SK-N-SH (cell line): Measurements from ENCODE around the gene ALDH3B1. TPM values are rescaled to one million over a fixed set of nuclear protein-coding genes. Genes with fewer than 3 reads are reported as not detected.

ENCODE experiments used
- CTCF ChIA-PET: fragments of 300-600, 350-600 bp; formaldehyde crosslinking; extraction: SDS; loops from one replicate; lab custom pipeline; 2021; lab: Yijun Ruan, JAX
- POLR2A ChIA-PET: fragments of 350-600 bp; sonication (Branson Sonifier 250); formaldehyde crosslinking; extraction: SDS; loops from one replicate; lab custom pipeline; 2020; ENCODE audit warnings: antibody characterized with exemption, inconsistent platforms; lab: Yijun Ruan, JAX
- DNase-seq: peaks from one replicate; pipeline ENCODE4 v3.0.0; 2012
- H2AFZ ChIP-seq: fragments of 200-600 bp; sonication (generic); 2 replicates; pipeline ENCODE4 v1.8.1; 2016; ENCODE audit warnings: antibody characterized with exemption, mild to moderate bottlenecking, low read depth
- H3F3A ChIP-seq: fragments of 200-600 bp; sonication (generic); replicated peaks from 2 replicates; pipeline ENCODE3; 2016; ENCODE audit warnings: antibody characterized with exemption, mild to moderate bottlenecking; ENCODE audit not compliant: insufficient read depth
- H3K27ac ChIP-seq, 2 experiments: fragments of 200-500 bp in 1 of 2; fragments of 200-600 bp in 1 of 2; sonication (Bioruptor generic) in 1 of 2; sonication (generic), shearing (Covaris generic) in 1 of 2; 2 replicates each; pipeline versions ENCODE4 v1.5.1 to v1.6.1; 2014 to 2016; ENCODE audit warnings: low read depth in 2 of 2, inconsistent platforms in 1 of 2, low read length in 1 of 2, mild to moderate bottlenecking in 1 of 2, mixed read lengths in 1 of 2
- H3K27me3 ChIP-seq: fragments of 200-600 bp; sonication (generic), shearing (Covaris generic); 2 replicates; pipeline ENCODE4 v1.6.1; 2016; ENCODE audit warnings: mixed run types; ENCODE audit not compliant: insufficient read depth
- H3K36me3 ChIP-seq, 2 experiments: fragments of 200-500 bp in 1 of 2; fragments of 200-600 bp in 1 of 2; sonication (Bioruptor generic) in 1 of 2; sonication (generic) in 1 of 2; replicated peaks in 1 of 2; 2 replicates each; pipeline versions ENCODE3 to v1.5.1; 2014 to 2016; ENCODE audit warnings: low read length in 1 of 2, mild to moderate bottlenecking in 1 of 2; ENCODE audit not compliant: insufficient read depth in 2 of 2, control insufficient read depth in 1 of 2
- H3K4me1 ChIP-seq, 2 experiments: fragments of 200-500 bp in 1 of 2; fragments of 200-600 bp in 1 of 2; sonication (Bioruptor generic) in 1 of 2; sonication (generic), shearing (Covaris generic) in 1 of 2; 2 replicates each; pipeline versions ENCODE4 v1.5.1 to v1.6.1; 2014 to 2016; ENCODE audit warnings: low read depth in 1 of 2, low read length in 1 of 2, mixed run types in 1 of 2; ENCODE audit not compliant: insufficient read depth in 2 of 2, control insufficient read depth in 1 of 2
- H3K4me2 ChIP-seq: fragments of 200-600 bp; sonication (generic), shearing (Covaris generic); 2 replicates; pipeline ENCODE4 v1.6.1; 2017; ENCODE audit warnings: mixed run types
- H3K4me3 ChIP-seq, 2 experiments: fragments of 200-500 bp in 1 of 2; fragments of 200-600 bp in 1 of 2; sonication (Bioruptor generic) in 1 of 2; sonication (generic), shearing (Covaris generic) in 1 of 2; 2 replicates each; pipeline versions ENCODE4 v1.5.1 to v1.8.1; 2014 to 2016; ENCODE audit warnings: low read depth in 2 of 2, inconsistent platforms in 1 of 2, low read length in 1 of 2, mild to moderate bottlenecking in 1 of 2, mixed read lengths in 1 of 2, moderate library complexity in 1 of 2
- H3K79me2 ChIP-seq: fragments of 200-600 bp; sonication (generic); 2 replicates; pipeline ENCODE4 v1.8.1; 2017; ENCODE audit warnings: mild to moderate bottlenecking; ENCODE audit not compliant: insufficient read depth
- H3K9ac ChIP-seq: fragments of 200-600 bp; sonication (generic); 2 replicates; pipeline ENCODE4 v1.6.1; 2017; ENCODE audit warnings: mixed run types
- H3K9me2 ChIP-seq: fragments of 200-600 bp; sonication (generic); 2 replicates; pipeline ENCODE4 v1.6.1; 2017; ENCODE audit warnings: mixed run types
- H3K9me3 ChIP-seq: fragments of 200-600 bp; sonication (generic); 2 replicates; pipeline ENCODE4 v1.6.1; 2017; ENCODE audit warnings: mixed run types, mild to moderate bottlenecking, moderate library complexity
- H4K20me1 ChIP-seq: fragments of 200-600 bp; sonication (generic); 2 replicates; pipeline ENCODE4 v1.6.1; 2017; ENCODE audit warnings: mild to moderate bottlenecking, mixed run types; ENCODE audit not compliant: insufficient read depth
- ELF1 ChIP-seq: IDR thresholded peaks from 2 replicates; pipeline ENCODE4 v1.4.0; 2012
- EP300 ChIP-seq, 2 experiments: IDR thresholded peaks; 2 replicates each; pipeline versions ENCODE4 v1.4.0 to v1.6.1; 2012; ENCODE audit warnings: borderline replicate concordance in 1 of 2, low read depth in 1 of 2, low read length in 1 of 2
- FOSL2 ChIP-seq: IDR thresholded peaks from 2 replicates; pipeline ENCODE4 v1.4.0; 2012; ENCODE audit warnings: low read depth, mild to moderate bottlenecking, moderate library complexity, borderline replicate concordance
- FOXJ3 ChIP-seq: sonication (generic); formaldehyde crosslinking; IDR thresholded peaks from 2 replicates; pipeline ENCODE4 v1.5.1; 2020; ENCODE audit warnings: mild to moderate bottlenecking, missing genetic modification reagents
- GATA2 ChIP-seq: sonication (generic); formaldehyde crosslinking; IDR thresholded peaks from 2 replicates; pipeline ENCODE4 v1.5.0; 2020; ENCODE audit warnings: mild to moderate bottlenecking, missing genetic modification reagents
- JUND ChIP-seq: IDR thresholded peaks from 2 replicates; pipeline ENCODE4 v1.4.0; 2012
- MEF2A ChIP-seq: IDR thresholded peaks from 2 replicates; pipeline ENCODE4 v1.4.0; 2012; ENCODE audit warnings: low read depth, borderline replicate concordance
- MXI1 ChIP-seq: IDR thresholded peaks from 2 replicates; pipeline ENCODE4 v1.6.1; 2012; ENCODE audit warnings: mild to moderate bottlenecking, low read depth, low read length, improper control_type of control experiment
- NFIC ChIP-seq: IDR thresholded peaks from 2 replicates; pipeline ENCODE4 v1.4.0; 2012; ENCODE audit warnings: borderline replicate concordance
- POLR2AphosphoS5 ChIP-seq: IDR thresholded peaks from 2 replicates; pipeline ENCODE4 v1.6.1; 2012; ENCODE audit warnings: low read depth, low read length
- RXRA ChIP-seq: IDR thresholded peaks from 2 replicates; pipeline ENCODE4 v1.4.0; 2012; ENCODE audit warnings: low read depth, mild to moderate bottlenecking, borderline replicate concordance
- SIN3A ChIP-seq: IDR thresholded peaks from 2 replicates; pipeline ENCODE4 v1.6.1; 2012; ENCODE audit warnings: low read depth, mild to moderate bottlenecking, low read length, moderate library complexity, borderline replicate concordance
- TAF1 ChIP-seq: IDR thresholded peaks from 2 replicates; pipeline ENCODE4 v1.6.1; 2012; ENCODE audit warnings: low read depth, mild to moderate bottlenecking, low read length, moderate library complexity, borderline replicate concordance
- WGBS: methylation state at CpG from one replicate; pipeline ENCODE4 v1.1.6; 2017; ENCODE audit warnings: low lambda C conversion rate; 5-methylcytosine and 5-hydroxymethylcytosine counted together
- polyA plus RNA-seq, 3 experiments: library from polyadenylated mRNA; depleted of rRNA; stranded (reverse); fragments of >200 nt; gene quantifications; 2 replicates each; pipeline ENCODE4 v1.2.3, GENCODE V29; 2012
- TF ChIP-seq, protein P1 (sequence below): IDR thresholded peaks from 2 replicates; pipeline ENCODE4; 2012
- TF ChIP-seq, protein P2 (sequence below): fragments of 150-350 bp; IDR thresholded peaks from 2 replicates; pipeline ENCODE4 v1.6.1; 2016; ENCODE audit warnings: mild to moderate bottlenecking, low read depth, low read length
- TF ChIP-seq, protein P3 (sequence below): IDR thresholded peaks from 2 replicates; pipeline ENCODE4 v1.4.0; 2012; ENCODE audit warnings: low read depth, borderline replicate concordance

The ALDH3B1 gene
- polyA plus RNA-seq, 1 of the 3 experiments (the other 2 are of a cell fraction), result 14.9 TPM

- H2AFZ ChIP-seq, result no peak overlapping the region
- H3K4me3 ChIP-seq, result no peak overlapping the region
- no peaks in the 10 kb centered on the region for H4K20me1 ChIP-seq
- TF ChIP-seq JUND, result no peak
- TF ChIP-seq, all 33 proteins: peak for 0
- peaks cover 14 to 19% of the 10 kb centered on the region in 2 experiments for H3K36me3 ChIP-seq
- no peak for DNase-seq
- H3K4me2 ChIP-seq, result no peak overlapping the region
- CTCF ChIA-PET, result no interaction called here
- peaks cover 11 to 26% of the 10 kb centered on the region in 2 experiments; a peak in 2 of 4 replicates for H3K4me1 ChIP-seq
- H3K27ac ChIP-seq, result no peak overlapping the region
- no peaks in the 10 kb centered on the region for H3K27me3 ChIP-seq
- H3F3A ChIP-seq, result peaks cover 12% of the 10 kb centered on the region
- no peaks in the 10 kb centered on the region for H3K9me3 ChIP-seq
- 96% methylated on average over 10 of the region's 13 CpGs for WGBS
- H3K9me2 ChIP-seq, result no peaks in the 10 kb centered on the region
- H3K79me2 ChIP-seq, result peaks cover 22% of the 10 kb centered on the region
- POLR2A ChIA-PET, result no interaction called here
- H3K9ac ChIP-seq, result no peak overlapping the region
Observed at GRCh38 chr11:68035266-68035876, 25.2 kb downstream of the ALDH3B1 start.

DNA sequence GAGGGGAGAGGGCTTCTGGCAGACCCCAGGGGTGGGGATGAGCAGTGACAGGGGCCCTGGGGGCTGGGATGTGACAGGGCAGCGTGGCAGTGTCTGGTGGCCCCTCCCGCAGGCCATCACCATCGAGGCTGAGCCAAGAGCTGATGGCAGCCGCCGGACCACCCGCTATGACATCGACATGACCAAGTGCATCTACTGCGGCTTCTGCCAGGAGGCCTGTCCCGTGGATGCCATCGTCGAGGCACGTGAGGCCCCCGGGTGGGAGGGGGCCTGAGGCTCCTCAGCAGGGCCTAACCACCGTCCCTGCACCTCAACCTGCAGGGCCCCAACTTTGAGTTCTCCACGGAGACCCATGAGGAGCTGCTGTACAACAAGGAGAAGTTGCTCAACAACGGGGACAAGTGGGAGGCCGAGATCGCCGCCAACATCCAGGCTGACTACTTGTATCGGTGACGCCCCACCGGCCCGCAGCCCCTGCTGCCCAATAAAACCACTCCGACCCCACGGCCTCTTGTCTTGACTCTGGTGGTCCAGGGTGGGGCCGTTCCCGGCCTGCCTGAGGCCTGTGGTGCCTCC is 26.1 kb downstream of the ALDH3B1 start:
- H3K79me2 ChIP-seq, result peaks cover 15% of the 10 kb centered on the region
- POLR2A ChIA-PET, result interaction anchor here (1.5 kb wide), 1 partner anchor 16 kb away, joined by 5 read pairs; no protein-coding TSS in a partner anchor
- H3F3A ChIP-seq, result peaks cover 12% of the 10 kb centered on the region
- no peak overlapping the region for H3K9ac ChIP-seq
- CTCF ChIA-PET, result no interaction called here
- H3K27me3 ChIP-seq, result no peaks in the 10 kb centered on the region
- H4K20me1 ChIP-seq, result no peaks in the 10 kb centered on the region
- H3K36me3 ChIP-seq, result peaks cover 14 to 19% of the 10 kb centered on the region in 2 experiments
- TF ChIP-seq POLR2AphosphoS5 (0 out of 2 replicates have a peak, but pooled peaks have one; percentile 6), NFIC (no peak), TAF1 (no peak)
- TF ChIP-seq, protein P1, sequence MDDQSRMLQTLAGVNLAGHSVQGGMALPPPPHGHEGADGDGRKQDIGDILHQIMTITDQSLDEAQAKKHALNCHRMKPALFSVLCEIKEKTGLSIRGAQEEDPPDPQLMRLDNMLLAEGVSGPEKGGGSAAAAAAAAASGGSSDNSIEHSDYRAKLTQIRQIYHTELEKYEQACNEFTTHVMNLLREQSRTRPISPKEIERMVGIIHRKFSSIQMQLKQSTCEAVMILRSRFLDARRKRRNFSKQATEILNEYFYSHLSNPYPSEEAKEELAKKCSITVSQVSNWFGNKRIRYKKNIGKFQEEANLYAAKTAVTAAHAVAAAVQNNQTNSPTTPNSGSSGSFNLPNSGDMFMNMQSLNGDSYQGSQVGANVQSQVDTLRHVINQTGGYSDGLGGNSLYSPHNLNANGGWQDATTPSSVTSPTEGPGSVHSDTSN, result no peak
- TF ChIP-seq, protein P2, sequence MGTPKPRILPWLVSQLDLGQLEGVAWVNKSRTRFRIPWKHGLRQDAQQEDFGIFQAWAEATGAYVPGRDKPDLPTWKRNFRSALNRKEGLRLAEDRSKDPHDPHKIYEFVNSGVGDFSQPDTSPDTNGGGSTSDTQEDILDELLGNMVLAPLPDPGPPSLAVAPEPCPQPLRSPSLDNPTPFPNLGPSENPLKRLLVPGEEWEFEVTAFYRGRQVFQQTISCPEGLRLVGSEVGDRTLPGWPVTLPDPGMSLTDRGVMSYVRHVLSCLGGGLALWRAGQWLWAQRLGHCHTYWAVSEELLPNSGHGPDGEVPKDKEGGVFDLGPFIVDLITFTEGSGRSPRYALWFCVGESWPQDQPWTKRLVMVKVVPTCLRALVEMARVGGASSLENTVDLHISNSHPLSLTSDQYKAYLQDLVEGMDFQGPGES, result no peak
- no peak overlapping the region for H3K4me2 ChIP-seq
- H3K9me3 ChIP-seq, result no peaks in the 10 kb centered on the region
- H3K27ac ChIP-seq, result no peak overlapping the region
- H2AFZ ChIP-seq, result no peak overlapping the region
- H3K4me3 ChIP-seq, result no peak overlapping the region
- no peaks in the 10 kb centered on the region for H3K9me2 ChIP-seq
- peaks cover 16 to 30% of the 10 kb centered on the region in 2 experiments; a peak in 2 of 4 replicates for H3K4me1 ChIP-seq
- 100% methylated on average over 11 of the region's 27 CpGs for WGBS
- DNase-seq, result no peak

DNA sequence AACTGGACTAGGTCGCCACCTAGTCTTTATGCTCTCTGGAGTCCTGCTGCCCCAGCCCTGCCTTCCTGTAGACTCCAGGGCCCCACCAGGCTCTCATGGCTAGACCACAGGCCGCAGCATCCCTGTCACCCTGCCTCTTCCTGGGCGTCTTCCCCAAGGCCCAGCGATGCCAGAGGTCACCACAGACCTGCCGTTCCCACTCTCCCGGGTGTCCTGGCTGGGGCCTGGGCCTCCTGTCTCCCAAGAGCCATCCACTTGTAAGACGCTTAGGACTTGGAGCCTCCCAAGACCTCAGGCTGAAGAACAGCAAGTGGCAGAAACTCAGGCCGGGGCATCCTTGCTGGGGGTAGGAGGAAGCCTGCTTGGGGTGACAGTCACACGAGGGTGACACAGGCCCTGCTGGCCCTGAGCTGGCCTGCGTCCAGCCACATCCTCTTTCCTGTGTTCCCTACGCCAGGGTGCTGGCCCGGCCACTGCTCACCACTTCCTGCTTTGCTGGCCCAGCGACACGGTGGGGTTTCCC is 26.7 kb downstream of the ALDH3B1 start:
- no peak overlapping the region for H3K9ac ChIP-seq
- no peaks in the 10 kb centered on the region for H4K20me1 ChIP-seq
- H2AFZ ChIP-seq, result no peak overlapping the region
- H3K9me2 ChIP-seq, result no peaks in the 10 kb centered on the region
- no peaks in the 10 kb centered on the region for H3K27me3 ChIP-seq
- 86% methylated on average over 12 of the region's 14 CpGs for WGBS
- ChIA-PET POLR2A (interaction anchor here (1.5 kb wide), 1 partner anchor 16 kb away, joined by 5 read pairs; no protein-coding TSS in a partner anchor), CTCF (interaction anchor here (1.0 kb wide), 1 partner anchor 170 kb away, joined by 5 read pairs; no protein-coding TSS in a partner anchor)
- no peaks in the 10 kb centered on the region for H3K9me3 ChIP-seq
- no peak overlapping the region; a peak in 1 of 4 replicates for H3K27ac ChIP-seq
- H3K4me3 ChIP-seq, result no peak overlapping the region
- peaks cover 10% of the 10 kb centered on the region for H3K79me2 ChIP-seq
- peaks cover 12 to 25% of the 10 kb centered on the region in 2 experiments; a peak in 2 of 4 replicates for H3K4me1 ChIP-seq
- H3F3A ChIP-seq, result peaks cover 12% of the 10 kb centered on the region
- DNase-seq, result no peak
- H3K36me3 ChIP-seq, result peaks cover 14 to 19% of the 10 kb centered on the region in 2 experiments
- H3K4me2 ChIP-seq, result no peak overlapping the region
- TF ChIP-seq MEF2A (no peak), FOXJ3 (CRISPR knock-in tag) (no peak), ELF1 (no peak), RXRA (no peak), GATA2 (no peak), SIN3A (no peak), EP300 (IDR thresholded peaks at IDR 0.05; ENCODE audit: borderline replicate concordance in 1 of 2, low read depth in 1 of 2, low read length in 1 of 2) (no peak), FOSL2 (no peak), MXI1 (no peak), POLR2AphosphoS5 (no peak)
- TF ChIP-seq, protein P3, sequence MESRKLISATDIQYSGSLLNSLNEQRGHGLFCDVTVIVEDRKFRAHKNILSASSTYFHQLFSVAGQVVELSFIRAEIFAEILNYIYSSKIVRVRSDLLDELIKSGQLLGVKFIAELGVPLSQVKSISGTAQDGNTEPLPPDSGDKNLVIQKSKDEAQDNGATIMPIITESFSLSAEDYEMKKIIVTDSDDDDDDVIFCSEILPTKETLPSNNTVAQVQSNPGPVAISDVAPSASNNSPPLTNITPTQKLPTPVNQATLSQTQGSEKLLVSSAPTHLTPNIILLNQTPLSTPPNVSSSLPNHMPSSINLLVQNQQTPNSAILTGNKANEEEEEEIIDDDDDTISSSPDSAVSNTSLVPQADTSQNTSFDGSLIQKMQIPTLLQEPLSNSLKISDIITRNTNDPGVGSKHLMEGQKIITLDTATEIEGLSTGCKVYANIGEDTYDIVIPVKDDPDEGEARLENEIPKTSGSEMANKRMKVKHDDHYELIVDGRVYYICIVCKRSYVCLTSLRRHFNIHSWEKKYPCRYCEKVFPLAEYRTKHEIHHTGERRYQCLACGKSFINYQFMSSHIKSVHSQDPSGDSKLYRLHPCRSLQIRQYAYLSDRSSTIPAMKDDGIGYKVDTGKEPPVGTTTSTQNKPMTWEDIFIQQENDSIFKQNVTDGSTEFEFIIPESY, result no peak
